GM19452 (cell line): Measurements from ENCODE around the gene EPN3.

Source experiments
- ATAC-seq: cut with Tn5 transposase; IDR thresholded peaks from one replicate; pipeline ENCODE4 v1.9.1; 2021; ENCODE audit not compliant: unreplicated experiment

EPN3 gene

DNA sequence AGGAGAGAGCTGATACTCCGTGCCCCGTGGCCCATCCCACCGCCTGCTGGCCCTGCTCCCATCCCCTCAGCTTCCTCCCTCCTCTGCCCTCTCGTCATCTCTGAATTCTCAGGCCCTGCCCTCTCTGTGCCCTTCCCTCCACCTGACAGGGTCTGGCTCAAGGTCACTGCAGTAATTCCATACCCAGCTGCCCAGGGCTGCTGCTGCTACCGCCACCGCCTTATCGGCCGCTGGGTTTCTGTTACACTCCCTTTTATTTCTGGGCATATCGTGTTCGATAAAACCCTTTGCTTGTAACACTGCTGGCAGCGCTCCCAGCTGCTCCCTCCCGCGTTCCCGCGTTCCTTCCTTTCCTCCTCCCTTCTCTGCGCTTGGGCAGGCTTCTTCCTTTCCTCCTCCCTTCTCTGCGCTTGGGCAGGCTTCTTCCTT is 1.2 kb downstream of the EPN3 start:
- no peak for ATAC-seq

DNA sequence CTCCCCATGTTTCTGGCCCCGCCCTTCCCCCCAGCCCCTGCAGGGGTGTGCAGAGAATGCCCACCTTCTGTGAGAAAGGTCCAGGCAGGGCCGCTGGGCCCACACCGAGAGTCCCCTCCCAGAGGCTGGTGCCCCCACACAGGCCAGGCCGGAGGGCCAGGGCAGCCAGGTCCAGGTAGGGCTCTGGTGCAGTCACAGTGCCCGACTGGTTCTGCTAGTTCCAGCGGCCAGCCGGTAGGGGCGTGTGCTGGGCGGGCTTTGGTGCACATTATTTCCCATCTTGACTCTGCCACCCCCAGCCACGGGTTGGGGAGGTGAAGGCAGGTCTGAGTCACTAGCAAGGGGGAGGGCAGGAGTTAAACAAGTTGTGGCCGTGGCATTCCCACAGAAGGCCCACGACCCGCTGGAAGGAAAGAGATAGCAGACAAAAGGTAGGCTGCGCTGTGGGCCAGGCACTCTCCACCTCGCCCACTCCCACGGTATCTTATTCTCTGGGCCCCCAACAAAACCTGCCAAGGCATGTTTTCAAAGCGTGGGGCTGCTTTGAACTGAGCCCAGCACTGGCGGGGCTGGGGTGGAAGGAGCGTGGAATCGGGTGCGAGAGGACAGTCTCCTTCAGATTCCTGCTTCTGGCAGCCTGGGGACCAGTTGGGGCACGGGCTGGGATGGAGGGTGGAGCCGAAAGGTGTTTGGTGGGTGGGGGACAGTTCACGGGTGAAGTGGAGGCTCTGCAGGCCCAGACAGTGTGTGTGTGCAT is 1.9 kb downstream of the EPN3 start:
- ATAC-seq, result no peak

DNA sequence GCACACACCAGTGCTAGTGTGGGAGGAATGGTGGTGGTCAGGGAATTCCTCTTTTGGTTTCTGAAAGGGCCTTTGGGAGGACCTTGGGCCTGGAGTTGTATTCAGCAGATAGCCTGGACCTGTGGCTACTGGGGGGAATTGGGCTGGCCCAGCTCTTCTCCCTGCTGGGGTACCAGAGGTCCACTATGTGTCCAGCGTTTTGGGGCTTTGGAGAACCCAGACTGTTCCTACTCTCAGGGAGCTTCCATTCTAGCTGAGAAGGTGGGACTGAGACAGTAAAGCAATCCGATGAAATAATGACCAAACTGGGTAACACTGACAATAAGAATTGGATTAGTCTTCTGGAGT is 2.4 kb downstream of the EPN3 start:
- no peak for ATAC-seq

DNA sequence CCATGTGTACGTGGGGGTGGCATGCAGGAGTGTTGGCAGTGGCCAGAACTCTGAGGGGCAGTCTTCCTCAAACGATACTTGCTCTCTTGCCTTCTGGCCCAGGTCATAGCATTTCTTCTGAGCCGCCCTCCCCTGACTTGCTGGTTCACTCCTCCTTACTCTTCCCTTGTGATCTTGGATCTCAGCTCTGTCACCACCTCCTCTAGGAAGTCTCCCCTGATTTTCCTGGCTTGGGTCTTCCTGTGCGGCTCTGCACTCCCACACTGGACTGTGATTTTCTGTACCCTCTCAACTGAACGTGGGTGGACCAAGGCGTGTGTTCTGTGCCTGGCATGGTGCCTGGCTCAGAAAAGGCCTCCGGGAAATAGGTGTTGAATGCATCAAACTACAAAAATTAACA is 2.9 kb downstream of the EPN3 start:
- ATAC-seq, result no peak

DNA sequence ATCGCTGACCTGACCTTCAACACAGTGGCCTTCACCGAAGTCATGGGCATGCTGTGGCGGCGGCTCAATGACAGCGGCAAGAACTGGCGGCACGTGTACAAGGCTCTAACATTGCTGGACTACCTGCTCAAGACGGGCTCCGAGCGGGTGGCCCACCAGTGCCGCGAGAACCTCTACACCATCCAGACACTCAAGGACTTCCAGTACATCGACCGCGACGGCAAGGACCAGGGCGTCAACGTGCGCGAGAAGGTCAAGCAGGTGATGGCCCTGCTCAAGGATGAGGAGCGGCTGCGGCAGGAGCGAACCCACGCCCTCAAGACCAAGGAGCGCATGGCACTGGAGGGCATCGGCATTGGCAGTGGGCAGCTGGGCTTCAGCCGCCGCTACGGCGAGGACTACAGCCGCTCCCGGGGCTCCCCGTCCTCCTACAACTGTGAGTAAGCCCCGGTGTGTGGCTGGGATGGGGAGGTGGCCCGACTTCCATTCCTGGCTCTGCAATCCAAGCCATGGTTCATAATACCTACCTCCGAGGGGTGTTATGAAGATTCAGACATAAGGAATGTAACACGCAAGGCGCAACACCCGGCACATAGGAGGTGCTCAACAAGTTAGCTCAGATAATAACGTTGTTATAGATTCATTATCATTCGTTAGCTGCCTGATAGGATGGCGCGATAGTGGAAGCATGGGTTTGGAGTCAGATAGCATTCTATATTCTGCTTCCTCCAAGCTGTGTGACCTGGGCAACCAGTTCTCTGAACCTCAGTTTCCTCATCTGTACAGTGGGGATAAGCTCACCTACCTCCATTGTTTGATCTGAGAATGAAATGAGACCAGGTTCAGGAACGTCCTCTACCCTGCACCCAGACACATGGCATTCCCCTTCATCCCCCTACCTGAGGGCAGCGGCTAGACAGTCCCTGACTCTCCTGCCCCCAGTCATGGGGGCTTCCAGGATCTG is 4.4 kb downstream of the EPN3 start:
- no peak for ATAC-seq

DNA sequence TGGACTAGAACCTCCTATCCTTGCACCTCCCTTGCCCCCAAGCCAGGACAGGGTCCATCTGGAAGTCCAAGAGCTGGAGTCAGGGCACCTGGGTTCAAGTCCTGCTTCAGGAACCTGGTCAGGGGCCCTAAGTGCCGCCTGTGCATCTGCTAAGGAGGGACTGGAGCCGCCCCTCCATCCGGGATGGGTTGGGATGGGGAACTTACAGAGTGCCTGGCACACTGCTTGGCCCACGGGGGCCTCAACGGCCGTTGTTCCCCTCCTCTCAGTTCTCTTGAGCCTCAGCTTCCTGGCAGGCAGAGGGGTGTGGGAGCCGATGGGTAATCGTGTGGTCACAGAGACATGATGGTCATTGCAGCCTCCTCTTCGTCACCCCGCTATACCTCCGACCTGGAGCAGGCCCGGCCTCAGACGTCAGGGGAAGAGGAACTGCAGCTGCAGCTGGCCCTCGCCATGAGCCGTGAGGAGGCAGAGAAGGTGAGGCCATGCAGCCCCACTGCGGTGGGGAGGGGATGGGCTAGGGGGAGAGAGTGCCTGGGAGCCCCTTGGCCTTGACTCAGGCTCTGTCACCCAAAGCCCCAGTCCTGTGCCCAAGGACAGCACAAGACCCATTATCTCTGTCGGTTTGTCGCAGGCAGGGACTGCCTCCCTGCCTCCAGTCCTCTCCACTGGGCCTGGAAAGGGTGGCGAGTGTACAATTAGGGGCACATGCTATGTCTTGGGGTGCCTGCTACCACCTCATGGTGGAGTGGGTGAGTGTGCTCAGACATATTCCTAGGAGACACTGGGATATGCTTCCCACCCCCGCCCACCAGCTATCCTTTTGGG is 5.4 kb downstream of the EPN3 start:
- ATAC-seq, result no peak

DNA sequence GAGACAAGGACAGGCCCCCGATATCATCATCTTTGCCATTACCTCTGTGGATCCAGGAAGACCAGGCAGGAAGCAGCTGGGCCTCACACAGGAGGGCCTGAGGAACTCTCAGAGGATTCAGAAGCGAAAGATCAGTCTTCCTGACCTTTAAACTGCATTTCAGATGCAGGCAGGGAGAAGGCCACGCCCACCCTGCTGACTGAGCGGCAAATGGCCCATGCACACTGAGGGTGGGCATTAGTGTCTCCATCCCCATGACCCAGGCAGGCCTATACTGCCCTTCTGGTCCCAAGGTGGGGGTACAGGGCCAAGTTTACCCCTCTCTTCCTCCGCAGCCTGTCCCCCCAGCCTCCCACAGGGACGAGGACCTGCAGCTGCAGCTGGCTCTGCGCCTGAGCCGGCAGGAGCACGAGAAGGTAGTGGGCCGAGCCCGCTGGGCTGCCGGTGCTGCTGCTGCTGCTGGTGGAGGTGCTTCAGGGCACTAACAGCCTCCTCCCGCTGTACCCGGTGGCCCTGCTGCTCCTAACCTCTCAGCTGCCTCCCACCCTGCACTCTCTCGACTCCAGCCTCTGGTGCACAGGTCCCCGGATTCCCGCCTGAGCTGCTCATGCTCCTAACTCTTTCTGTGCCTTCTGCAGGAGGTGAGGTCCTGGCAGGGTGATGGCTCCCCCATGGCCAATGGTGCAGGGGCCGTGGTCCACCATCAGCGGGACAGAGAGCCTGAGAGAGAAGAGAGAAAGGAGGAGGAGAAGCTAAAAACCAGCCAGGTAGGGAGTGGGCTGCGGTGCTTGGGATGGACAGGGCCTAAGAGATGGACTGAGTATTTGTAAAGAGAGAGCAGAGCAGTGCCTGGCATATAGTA is 6.2 kb downstream of the EPN3 start:
- ATAC-seq, result no peak

DNA sequence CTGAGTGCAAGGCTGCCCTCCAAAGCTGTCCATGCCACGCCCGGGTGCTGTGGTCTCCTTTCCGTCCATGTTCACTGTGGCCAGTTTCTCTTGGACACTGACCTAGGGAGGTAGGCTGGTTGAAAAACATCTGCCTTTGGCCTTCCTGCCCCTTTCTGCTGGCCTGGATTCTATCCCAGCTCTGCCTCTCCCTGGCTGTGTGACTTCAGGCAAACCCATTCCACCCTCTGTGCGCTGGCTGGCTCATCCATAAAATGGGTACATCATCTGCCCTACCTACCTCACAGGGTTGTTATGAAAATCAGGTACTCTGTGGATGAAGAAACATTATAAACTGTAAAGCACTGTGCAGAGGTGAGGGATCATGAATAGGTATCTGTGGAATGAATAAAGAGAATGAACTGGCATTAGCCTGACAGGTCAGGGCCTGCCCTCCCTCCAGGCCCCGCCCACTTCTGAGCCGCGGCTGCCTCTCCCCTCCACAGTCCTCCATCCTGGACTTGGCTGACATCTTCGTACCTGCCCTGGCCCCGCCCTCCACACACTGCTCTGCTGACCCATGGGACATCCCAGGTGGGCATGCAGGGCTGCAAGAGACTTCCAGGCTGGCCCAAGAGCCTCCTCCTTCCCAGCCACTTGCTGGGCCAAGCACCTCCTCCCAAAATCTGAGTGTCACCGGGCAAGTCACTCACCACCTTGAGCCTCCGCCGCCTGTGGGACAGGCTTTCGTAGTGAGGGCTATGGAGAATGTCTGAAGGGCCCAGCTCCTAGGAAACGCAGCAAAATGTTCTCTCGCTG is 7.4 kb downstream of the EPN3 start:
- no peak for ATAC-seq

DNA sequence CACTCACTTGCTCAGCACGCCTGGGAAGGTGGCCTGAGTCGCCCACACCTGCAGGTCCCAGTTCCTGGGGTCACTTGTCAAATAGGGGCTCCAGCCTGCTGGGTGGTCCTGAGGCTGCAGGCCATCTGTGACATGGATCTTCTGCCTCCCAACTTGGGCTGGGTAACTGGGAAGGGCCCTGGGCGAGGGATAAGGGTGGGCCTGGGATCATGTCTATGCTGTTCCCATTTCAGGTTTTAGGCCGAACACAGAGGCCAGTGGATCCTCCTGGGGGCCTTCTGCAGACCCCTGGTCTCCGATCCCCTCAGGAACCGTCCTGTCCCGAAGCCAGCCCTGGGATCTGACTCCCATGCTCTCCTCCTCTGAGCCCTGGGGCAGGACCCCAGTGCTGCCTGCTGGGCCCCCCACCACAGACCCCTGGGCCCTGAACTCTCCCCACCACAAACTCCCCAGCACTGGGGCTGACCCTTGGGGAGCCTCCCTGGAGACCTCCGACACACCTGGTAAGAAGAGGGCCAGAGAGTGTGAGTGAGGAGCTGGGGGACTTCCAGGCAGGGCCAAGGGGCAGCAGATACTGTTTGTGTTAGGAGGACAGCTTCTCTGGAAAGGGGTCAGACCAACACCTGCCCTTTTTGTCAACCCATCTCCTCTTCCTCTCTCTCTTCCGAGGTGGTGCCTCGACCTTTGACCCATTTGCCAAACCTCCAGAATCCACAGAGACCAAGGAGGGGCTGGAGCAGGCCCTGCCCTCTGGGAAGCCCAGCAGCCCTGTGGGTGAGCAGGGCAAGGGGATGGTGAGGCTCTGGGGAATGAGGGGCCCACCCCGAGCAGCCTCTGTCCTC is 8.2 kb downstream of the EPN3 start:
- no peak for ATAC-seq

DNA sequence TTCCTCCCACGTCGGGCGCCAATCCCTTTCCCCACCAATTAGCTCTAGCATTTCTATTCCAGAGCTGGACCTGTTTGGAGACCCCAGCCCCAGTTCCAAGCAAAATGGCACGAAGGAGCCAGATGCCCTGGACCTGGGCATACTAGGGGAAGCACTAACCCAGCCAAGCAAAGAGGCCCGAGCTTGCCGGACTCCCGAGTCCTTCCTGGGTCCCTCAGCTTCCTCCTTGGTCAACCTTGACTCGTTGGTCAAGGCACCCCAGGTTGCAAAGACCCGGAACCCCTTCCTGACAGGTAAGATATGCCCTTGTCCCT is 8.8 kb downstream of the EPN3 start:
- ATAC-seq, result no peak

DNA sequence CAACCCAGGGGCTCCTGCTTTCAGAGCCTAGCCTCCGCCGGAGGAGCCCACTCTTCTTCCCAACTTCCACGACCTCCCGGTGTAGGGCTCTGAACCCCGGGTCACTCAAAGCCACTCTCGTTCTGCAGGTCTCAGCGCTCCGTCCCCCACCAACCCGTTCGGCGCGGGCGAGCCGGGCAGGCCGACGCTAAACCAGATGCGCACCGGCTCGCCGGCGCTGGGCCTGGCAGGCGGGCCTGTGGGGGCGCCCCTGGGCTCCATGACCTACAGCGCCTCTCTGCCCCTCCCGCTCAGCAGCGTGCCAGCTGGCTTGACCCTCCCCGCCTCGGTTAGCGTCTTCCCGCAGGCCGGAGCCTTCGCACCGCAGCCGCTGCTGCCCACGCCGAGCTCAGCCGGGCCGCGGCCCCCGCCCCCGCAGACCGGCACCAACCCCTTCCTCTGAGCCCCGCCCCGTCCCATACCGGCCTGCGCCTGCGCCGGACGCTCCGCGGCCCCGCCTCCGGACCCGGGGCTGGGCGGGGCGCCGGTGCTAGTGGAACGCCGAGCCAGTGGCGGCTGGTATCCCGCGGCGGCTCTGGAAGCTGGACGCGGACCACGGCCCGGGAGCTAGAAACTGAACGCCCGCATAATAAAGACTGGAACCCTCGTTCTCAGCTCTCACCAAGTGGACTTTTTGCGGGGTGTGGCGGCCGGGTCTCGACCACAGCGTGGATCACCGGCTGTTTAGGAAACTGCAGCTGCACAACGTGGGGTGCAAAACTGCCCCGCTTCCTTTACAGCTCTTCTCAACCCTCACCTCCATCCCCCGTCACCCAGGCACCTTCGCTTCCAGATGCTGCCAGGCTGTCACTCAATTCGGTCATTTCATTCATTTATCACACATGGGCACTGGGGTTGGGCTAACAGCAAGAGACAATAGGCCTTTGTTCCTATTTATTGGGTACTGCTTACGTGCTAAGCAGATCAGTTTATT is 9.5 kb downstream of the EPN3 start:
- ATAC-seq, result peak; percentile 74

DNA sequence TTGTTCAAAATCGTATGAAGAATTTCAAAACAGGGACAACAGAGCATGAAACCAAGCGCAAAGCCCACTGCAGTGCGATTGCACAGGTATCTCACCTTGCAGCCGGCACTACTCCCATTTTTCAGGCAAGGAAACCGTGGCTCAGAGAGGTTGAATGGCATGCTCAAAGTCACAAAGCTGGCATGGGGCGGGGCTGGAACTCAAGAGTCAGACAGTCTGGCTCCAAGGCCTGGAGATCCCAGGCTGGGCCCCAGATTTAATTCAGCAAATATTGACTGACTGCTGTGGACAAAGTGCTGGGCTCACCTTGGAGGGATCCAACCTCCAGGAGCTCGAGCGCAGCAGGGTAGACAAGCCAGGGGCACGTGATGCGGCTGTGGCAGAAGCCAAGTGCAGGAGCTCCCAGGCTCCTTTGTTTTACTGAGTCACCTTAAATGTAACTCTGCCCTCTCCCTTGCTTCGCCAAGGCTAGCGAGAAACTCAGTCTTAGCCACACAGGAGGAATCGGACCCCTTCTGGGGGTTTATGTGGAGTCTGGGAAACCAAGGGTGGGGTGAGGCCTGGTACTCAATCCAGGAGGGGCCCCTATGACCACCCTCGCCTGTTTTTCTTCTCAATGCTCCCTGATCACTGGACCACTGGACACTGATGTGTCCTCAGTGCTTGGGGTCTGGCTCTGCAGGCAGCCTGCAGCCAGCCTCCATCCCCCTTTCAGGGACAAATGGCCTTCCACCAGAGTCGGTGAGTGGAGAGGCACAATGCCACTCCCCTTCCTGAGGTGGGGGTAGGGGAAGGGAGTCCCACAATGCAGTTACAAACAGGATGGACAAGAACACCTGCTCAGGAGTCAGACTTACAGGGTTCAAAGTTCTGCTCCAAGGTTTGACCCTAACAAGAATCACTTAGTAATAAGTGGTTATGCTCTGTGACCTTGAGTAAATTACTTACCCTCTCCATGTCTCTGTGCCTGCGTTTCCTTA is 10.6 kb downstream of the EPN3 start:
- ATAC-seq, result no peak

DNA sequence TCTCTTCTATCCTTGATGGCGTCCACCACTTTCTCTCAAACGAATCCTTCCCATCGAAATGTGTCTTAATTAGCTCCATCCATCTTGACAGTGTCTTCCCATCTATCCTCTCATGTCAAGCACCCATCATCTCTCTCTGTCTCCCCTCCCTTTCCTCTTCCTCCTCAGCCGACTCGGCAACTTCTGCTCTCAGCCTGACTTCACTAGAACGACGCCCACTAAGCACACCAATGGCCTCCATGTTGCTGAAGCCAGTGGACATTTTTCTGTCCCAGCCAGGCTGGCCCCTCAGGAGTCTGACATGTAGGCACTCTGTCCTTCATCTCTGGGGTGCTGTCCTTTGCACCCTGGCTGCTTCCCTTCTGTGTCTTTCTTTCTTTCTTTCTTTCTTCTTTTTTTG is 12.0 kb downstream of the EPN3 start:
- no peak for ATAC-seq

DNA sequence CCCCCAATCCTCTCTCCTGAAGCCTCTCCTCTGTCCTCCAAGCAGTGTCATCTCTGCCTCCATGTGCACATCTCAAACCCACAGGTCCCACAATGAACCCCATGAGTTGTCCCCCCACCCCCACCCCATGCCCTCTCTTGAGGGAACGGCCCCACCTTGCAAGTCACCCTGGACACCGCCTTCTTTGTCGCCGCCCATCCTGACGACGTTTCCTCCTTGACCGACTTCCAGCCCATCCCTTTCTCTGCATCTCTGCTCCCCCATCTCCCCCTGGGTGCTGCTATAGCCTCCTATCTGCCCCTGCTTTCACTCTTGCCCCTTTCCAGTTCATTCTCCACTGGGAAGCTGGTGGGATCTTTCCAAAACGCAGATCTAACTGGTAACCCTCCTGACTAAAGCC is 12.8 kb downstream of the EPN3 start:
- ATAC-seq, result no peak

DNA sequence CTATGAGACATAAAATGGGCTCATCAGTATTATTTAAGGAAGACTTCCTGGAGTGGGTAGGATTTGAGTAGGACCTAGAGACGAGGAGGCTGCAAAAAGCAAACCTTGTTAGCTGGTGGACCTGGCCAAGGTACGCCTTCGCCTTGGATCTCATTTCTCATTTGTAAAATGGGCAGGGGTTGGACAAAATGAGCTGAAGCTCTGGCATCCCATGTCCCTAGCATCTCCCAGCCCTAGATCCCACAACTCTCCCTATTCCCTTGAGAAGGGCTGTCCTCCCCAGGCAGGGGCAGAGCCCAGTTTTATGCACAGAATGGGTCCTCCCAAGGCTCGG is 14.1 kb downstream of the EPN3 start:
- ATAC-seq, result no peak

DNA sequence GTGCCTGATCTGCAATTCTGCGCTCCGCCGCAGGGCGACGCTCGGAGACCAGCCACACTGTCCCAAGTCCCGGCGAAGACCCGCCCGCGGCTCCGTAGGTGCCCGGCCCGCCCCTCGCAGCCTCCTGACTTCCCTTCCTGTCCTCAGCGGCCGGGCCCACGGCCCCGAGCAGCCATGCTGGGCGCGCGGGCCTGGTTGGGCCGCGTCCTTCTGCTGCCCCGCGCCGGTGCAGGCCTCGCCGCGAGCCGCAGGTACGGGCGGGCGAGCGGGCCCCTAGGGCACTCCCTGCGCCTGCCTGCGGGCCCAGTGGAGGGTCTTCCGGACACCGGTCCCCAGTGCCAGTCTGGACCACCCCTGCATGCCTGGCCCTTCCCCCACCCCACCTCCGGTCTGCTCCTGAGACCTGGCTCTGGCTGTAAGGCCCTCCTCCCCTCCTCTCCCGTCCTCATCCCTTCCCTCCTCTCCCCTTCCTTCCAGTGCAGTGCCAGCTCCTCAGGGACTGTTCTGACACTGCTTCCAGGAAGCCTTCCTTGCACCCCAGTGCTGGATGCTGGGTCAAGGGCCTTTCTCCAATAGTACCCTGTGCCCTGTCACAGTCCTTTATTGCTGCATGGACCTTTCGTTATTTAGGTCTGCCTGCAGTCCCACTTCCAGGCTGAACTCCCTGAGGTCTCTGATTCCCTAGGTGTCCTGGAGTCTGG is 14.7 kb downstream of the EPN3 start, which contains the start of gene SPATA20:
Gene SPATA20 (plus strand): TSS at position 140 of the 701 bp plus-strand sequence. CDS start 35 bp downstream, at position 175.
- ATAC-seq, result peak; percentile 72
